HepG2 (cell line): ENCODE data around the gene MUTYH. TPM values are rescaled to one million over a fixed set of nuclear protein-coding genes. Genes with fewer than 3 reads are reported as not detected.
"Not testable (repeated sequence)": the region's sequence is repeated elsewhere in the genome, so short reads cannot be mapped to it uniquely, and the experiment has no call there.

Experiments
- ATAC-seq: fragments of 200-7000 bp; cut with Tn5 transposase; 3 replicates; pipeline ENCODE4 v1.9.1; 2020; ENCODE audit warnings: mild to moderate bottlenecking, moderate library complexity
- BruUV-seq: library from RNA; stranded (reverse); fragments of 400-500 nt; replicated peaks from 2 replicates; lab custom pipeline; 2021; lab: Mats Ljungman, UMichigan
- CTCF ChIA-PET: fragments of 300-600 bp; formaldehyde crosslinking; extraction: SDS; loops from one replicate; lab custom pipeline; 2021; ENCODE audit warnings: low total read pairs, inconsistent platforms, low intra/inter-chr PET ratio; lab: Yijun Ruan, JAX
- POLR2A ChIA-PET: fragments of 350-600 bp; sonication (Branson Sonifier 250); formaldehyde crosslinking; loops from one replicate; lab custom pipeline; 2020; ENCODE audit warnings: antibody characterized with exemption, inconsistent platforms; lab: Yijun Ruan, JAX
- DNase-seq: peaks from one replicate; pipeline ENCODE4 v3.0.0-alpha.2; 2015; ENCODE audit warnings: low spot score
- FAIRE-seq: peaks from 3 replicates; lab custom pipeline; 2011; peaks lifted over from hg19 to GRCh38; lab: Jason Lieb, UNC
- H2AFZ ChIP-seq: one replicate; pipeline ENCODE4 v1.6.1; 2011; ENCODE audit warnings: low read length, inconsistent platforms
- H3K27ac ChIP-seq: fragments of 300-600 bp; 3 replicates; pipeline ENCODE4 v1.8.0; 2011; ENCODE audit warnings: mixed run types, mild to moderate bottlenecking, mixed read lengths, low read length, inconsistent platforms; ENCODE audit not compliant: insufficient read depth; ENCODE audit errors: extremely low read length
- H3K27me3 ChIP-seq, 2 experiments: fragments of 200-600 bp in 1 of 2; 2 replicates in 1 of 2; 3 replicates in 1 of 2; pipeline versions ENCODE4 v1.6.0 to v1.8.0; 2011; ENCODE audit warnings: low read length in 2 of 2, mild to moderate bottlenecking in 2 of 2, moderate library complexity in 2 of 2, inconsistent platforms in 1 of 2; ENCODE audit not compliant: insufficient read depth in 2 of 2, control insufficient read depth in 1 of 2
- H3K36me3 ChIP-seq, 2 experiments: fragments of 200-600 bp in 1 of 2; replicated peaks in 1 of 2; 2 replicates in 1 of 2; 3 replicates in 1 of 2; pipeline versions ENCODE4 v1.5.1 to v1.8.0; 2011; ENCODE audit warnings: low read length in 2 of 2, inconsistent platforms in 1 of 2; ENCODE audit not compliant: insufficient read depth in 2 of 2, control insufficient read depth in 1 of 2
- H3K4me1 ChIP-seq: 2 replicates; pipeline ENCODE4 v1.5.1; 2012; ENCODE audit warnings: low read length, inconsistent platforms; ENCODE audit not compliant: insufficient read depth
- H3K4me2 ChIP-seq: 2 replicates; pipeline ENCODE4 v1.6.0; 2011; ENCODE audit warnings: low read depth, low read length, inconsistent platforms
- H3K4me3 ChIP-seq, 3 experiments: fragments of 200-600 bp in 1 of 3; sonication (generic), shearing (Covaris generic) in 1 of 3; replicated peaks in 1 of 3; 2 replicates each; pipeline ENCODE4 v1.5.1; 2011 to 2016; ENCODE audit warnings: low read length in 3 of 3, inconsistent platforms in 2 of 3, low read depth in 2 of 3, mild to moderate bottlenecking in 2 of 3, control low read depth in 1 of 3, mixed read lengths in 1 of 3; ENCODE audit not compliant: insufficient read depth in 1 of 3
- H3K79me2 ChIP-seq: one replicate; pipeline ENCODE4 v1.6.1; 2011; ENCODE audit warnings: low read length, inconsistent platforms; ENCODE audit not compliant: insufficient read depth
- H3K9ac ChIP-seq: 2 replicates; pipeline ENCODE4 v1.6.0; 2011; ENCODE audit warnings: mild to moderate bottlenecking, low read depth, low read length, inconsistent platforms; ENCODE audit not compliant: insufficient read depth
- H3K9me3 ChIP-seq: 2 replicates; pipeline ENCODE4 v1.5.1; 2012; ENCODE audit warnings: mild to moderate bottlenecking, low read length
- H4K20me1 ChIP-seq: 2 replicates; pipeline ENCODE4 v1.6.0; 2011; ENCODE audit warnings: inconsistent platforms, mild to moderate bottlenecking, low read length, moderate library complexity; ENCODE audit not compliant: insufficient read depth
- ERF ChIP-seq: IDR thresholded peaks from 2 replicates; pipeline ENCODE4 v1.6.1; 2018; ENCODE audit warnings: missing biosample characterization, missing genetic modification reagents
- ETV6 ChIP-seq: sonication (generic); formaldehyde crosslinking; conservative IDR thresholded peaks from 2 replicates; pipeline ENCODE4 v1.4.0; 2020; ENCODE audit warnings: missing genetic modification reagents
- FOXO1 ChIP-seq: sonication (generic); formaldehyde crosslinking; IDR thresholded peaks from 2 replicates; pipeline ENCODE4 v1.4.0; 2020; ENCODE audit warnings: missing genetic modification reagents
- GATAD1 ChIP-seq: IDR thresholded peaks from 2 replicates; pipeline ENCODE4 v1.6.1; 2016; ENCODE audit warnings: missing genetic modification reagents, missing compliant biosample characterization
- MBNL3 ChIP-seq: fragments of 250-450 bp; sonication (Bioruptor Pico); conservative IDR thresholded peaks from 2 replicates; pipeline ENCODE4 v1.8.0; 2022; ENCODE audit warnings: mild to moderate bottlenecking, inconsistent platforms
- NFIC ChIP-seq: IDR thresholded peaks from 2 replicates; pipeline ENCODE4 v1.6.1; 2012; ENCODE audit warnings: mild to moderate bottlenecking, low read length, inconsistent platforms
- ZNF33A ChIP-seq: sonication (generic); formaldehyde crosslinking; IDR thresholded peaks from 2 replicates; pipeline ENCODE4 v1.5.1; 2020; ENCODE audit warnings: missing genetic modification reagents, mild to moderate bottlenecking, moderate library complexity, borderline replicate concordance
- ZNF343 ChIP-seq: sonication (generic); formaldehyde crosslinking; IDR thresholded peaks from 2 replicates; pipeline ENCODE4 v1.4.0; 2020; ENCODE audit warnings: mild to moderate bottlenecking, missing genetic modification reagents
- ZNF709 ChIP-seq: sonication (generic); formaldehyde crosslinking; IDR thresholded peaks from 2 replicates; pipeline ENCODE4 v1.5.0; 2020; ENCODE audit warnings: mild to moderate bottlenecking, missing genetic modification reagents
- ZNF775 ChIP-seq: sonication (generic); formaldehyde crosslinking; IDR thresholded peaks from 2 replicates; pipeline ENCODE4 v1.4.0; 2020; ENCODE audit warnings: missing genetic modification reagents, mild to moderate bottlenecking, moderate library complexity, borderline replicate concordance
- WGBS: methylation state at CpG from one replicate; pipeline ENCODE4 v1.1.6; 2017; ENCODE audit warnings: low lambda C conversion rate; 5-methylcytosine and 5-hydroxymethylcytosine counted together
- in situ Hi-C: cut with HindIII; loops from 2 replicates; pipeline ENCODE4 v1.10.0; 2017; ENCODE audit warnings: low pct_unique_long_range_greater_than_20kb; ENCODE audit not compliant: extremely low pct_ligation_motif_present
- intact Hi-C: fragments of 100-400 bp; cut with micrococcal nuclease; formaldehyde crosslinking; loops from one replicate; pipeline ENCODE4 v1.10.0; 2022; ENCODE audit not compliant: unreplicated experiment
- polyA plus RNA-seq, 8 experiments: library from polyadenylated mRNA; depleted of rRNA in 3 of 8; stranded (reverse) in 7 of 8; unstranded in 1 of 8; fragments of >200 nt; fragmentation: Illumina TruSeq in 4 of 8; extraction: Trizol in 4 of 8; gene quantifications; 2 replicates each; pipeline versions ENCODE4 v1.2.1 to v1.2.3, GENCODE V29; 2011 to 2016; ENCODE audit warnings: low read depth in 4 of 8, missing spikeins in 1 of 8, mixed read lengths in 1 of 8; ENCODE audit not compliant: insufficient read depth in 1 of 8
- total RNA-seq, 5 experiments: library from RNA; depleted of rRNA; stranded (reverse); fragments of >200 nt; fragmentation: Illumina TruSeq; extraction: Trizol; gene quantifications; 2 replicates each; pipeline ENCODE4 v1.2.3, GENCODE V29; 2016; ENCODE audit warnings: low read depth in 1 of 5
- TF ChIP-seq, protein P1 (sequence below): sonication (generic); formaldehyde crosslinking; IDR thresholded peaks from 2 replicates; pipeline ENCODE4 v1.9.0; 2021; ENCODE audit warnings: mild to moderate bottlenecking, missing genetic modification reagents
- TF ChIP-seq, protein P2 (sequence below): sonication (generic); formaldehyde crosslinking; IDR thresholded peaks from 2 replicates; pipeline ENCODE4 v1.4.0; 2020; ENCODE audit warnings: missing genetic modification reagents

The MUTYH gene
- total and polyA plus RNA-seq, 2 of the 13 experiments (the other 11 are each of a cell fraction or from before 2014, with no cell fraction given): 16.3 to 17.1 TPM

- TF ChIP-seq MBNL3 (CRISPR knock-in tag) (no peak), FOXO1 (no peak), ETV6 (no peak), NFIC (no peak), ERF (no peak), ZNF775 (CRISPR knock-in tag) (no peak), ZNF709 (no peak), ZNF343 (CRISPR knock-in tag) (no peak), GATAD1 (CRISPR knock-in tag) (no peak), ZNF33A (CRISPR knock-in tag) (no peak)
- TF ChIP-seq, protein P1, sequence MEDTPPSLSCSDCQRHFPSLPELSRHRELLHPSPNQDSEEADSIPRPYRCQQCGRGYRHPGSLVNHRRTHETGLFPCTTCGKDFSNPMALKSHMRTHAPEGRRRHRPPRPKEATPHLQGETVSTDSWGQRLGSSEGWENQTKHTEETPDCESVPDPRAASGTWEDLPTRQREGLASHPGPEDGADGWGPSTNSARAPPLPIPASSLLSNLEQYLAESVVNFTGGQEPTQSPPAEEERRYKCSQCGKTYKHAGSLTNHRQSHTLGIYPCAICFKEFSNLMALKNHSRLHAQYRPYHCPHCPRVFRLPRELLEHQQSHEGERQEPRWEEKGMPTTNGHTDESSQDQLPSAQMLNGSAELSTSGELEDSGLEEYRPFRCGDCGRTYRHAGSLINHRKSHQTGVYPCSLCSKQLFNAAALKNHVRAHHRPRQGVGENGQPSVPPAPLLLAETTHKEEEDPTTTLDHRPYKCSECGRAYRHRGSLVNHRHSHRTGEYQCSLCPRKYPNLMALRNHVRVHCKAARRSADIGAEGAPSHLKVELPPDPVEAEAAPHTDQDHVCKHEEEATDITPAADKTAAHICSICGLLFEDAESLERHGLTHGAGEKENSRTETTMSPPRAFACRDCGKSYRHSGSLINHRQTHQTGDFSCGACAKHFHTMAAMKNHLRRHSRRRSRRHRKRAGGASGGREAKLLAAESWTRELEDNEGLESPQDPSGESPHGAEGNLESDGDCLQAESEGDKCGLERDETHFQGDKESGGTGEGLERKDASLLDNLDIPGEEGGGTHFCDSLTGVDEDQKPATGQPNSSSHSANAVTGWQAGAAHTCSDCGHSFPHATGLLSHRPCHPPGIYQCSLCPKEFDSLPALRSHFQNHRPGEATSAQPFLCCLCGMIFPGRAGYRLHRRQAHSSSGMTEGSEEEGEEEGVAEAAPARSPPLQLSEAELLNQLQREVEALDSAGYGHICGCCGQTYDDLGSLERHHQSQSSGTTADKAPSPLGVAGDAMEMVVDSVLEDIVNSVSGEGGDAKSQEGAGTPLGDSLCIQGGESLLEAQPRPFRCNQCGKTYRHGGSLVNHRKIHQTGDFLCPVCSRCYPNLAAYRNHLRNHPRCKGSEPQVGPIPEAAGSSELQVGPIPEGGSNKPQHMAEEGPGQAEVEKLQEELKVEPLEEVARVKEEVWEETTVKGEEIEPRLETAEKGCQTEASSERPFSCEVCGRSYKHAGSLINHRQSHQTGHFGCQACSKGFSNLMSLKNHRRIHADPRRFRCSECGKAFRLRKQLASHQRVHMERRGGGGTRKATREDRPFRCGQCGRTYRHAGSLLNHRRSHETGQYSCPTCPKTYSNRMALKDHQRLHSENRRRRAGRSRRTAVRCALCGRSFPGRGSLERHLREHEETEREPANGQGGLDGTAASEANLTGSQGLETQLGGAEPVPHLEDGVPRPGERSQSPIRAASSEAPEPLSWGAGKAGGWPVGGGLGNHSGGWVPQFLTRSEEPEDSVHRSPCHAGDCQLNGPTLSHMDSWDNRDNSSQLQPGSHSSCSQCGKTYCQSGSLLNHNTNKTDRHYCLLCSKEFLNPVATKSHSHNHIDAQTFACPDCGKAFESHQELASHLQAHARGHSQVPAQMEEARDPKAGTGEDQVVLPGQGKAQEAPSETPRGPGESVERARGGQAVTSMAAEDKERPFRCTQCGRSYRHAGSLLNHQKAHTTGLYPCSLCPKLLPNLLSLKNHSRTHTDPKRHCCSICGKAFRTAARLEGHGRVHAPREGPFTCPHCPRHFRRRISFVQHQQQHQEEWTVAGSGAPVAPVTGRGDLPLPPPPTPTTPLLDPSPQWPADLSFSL (CRISPR knock-in tag): no peak
- TF ChIP-seq, protein P2, sequence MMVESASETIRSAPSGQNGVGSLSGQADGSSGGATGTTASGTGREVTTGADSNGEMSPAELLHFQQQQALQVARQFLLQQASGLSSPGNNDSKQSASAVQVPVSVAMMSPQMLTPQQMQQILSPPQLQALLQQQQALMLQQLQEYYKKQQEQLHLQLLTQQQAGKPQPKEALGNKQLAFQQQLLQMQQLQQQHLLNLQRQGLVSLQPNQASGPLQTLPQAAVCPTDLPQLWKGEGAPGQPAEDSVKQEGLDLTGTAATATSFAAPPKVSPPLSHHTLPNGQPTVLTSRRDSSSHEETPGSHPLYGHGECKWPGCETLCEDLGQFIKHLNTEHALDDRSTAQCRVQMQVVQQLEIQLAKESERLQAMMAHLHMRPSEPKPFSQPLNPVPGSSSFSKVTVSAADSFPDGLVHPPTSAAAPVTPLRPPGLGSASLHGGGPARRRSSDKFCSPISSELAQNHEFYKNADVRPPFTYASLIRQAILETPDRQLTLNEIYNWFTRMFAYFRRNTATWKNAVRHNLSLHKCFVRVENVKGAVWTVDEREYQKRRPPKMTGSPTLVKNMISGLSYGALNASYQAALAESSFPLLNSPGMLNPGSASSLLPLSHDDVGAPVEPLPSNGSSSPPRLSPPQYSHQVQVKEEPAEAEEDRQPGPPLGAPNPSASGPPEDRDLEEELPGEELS (CRISPR knock-in tag): no peak
Measured at GRCh38 chr1:45385302-45385701, 45.1 kb upstream of the MUTYH start (continued).

DNA sequence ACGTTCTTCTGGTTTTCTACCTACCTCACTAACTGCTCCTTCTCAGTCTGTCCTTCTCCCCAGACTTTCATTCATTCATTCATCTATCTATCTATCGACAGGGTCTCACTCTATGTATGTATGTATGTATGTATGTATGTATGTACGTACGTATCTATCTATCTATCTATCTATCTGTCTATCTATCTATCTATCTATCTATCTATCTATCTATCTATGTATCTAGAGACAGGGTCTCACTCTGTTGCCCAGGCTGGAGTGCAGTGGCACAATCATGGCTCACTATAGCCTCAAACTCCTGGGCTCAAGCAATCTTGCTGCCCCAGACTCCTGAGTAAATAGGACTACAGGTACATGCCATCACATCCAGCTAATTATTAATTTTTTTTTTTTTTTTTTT lies 44.0 kb upstream of the MUTYH start:
- H4K20me1 ChIP-seq, H2AFZ ChIP-seq, DNase-seq, POLR2A ChIA-PET, H3K4me2 ChIP-seq, ATAC-seq, in situ Hi-C loops, H3K27ac ChIP-seq, H3K27me3 ChIP-seq, H3K9ac ChIP-seq, BruUV-seq, H3K79me2 ChIP-seq, CTCF ChIA-PET, H3K4me1 ChIP-seq, FAIRE-seq, H3K36me3 ChIP-seq, H3K4me3 ChIP-seq, H3K9me3 ChIP-seq: not testable (repeated sequence)
- WGBS: 97% methylated on average over 4 of the region's 4 CpGs
- intact Hi-C loops: loop anchor here (10.0 kb wide), 1 partner anchor 61 kb away; no protein-coding TSS in a partner anchor
